RCC 7860 (cell line): ENCODE measurements around the gene SLC26A5.

Source experiments
- DNase-seq: peaks from one replicate; pipeline ENCODE4 v3.0.0-alpha.2; 2015; ENCODE audit warnings: low spot score
- FAIRE-seq: peaks from 2 replicates; lab custom pipeline; 2012; peaks lifted over from hg19 to GRCh38; lab: Jason Lieb, UNC

Gene SLC26A5

GRCh38 chr7:103348452-103348851, 97.6 kb downstream of the SLC26A5 start:
- no peak for FAIRE-seq
- no peak for DNase-seq

GRCh38 chr7:103347507-103348267, 98.3 kb downstream of the SLC26A5 start, which contains the start of gene PSMC2:
Gene PSMC2, plus strand, starts transcription at chr7:103347643. Its CDS starts 69 bp downstream, at chr7:103347712.
- peak; percentile 85 for DNase-seq
- peak; percentile 58 for FAIRE-seq

- DNase-seq (no peak), FAIRE-seq (no peak)
Observed at GRCh38 chr7:103346396-103346795, 99.6 kb downstream of the SLC26A5 start.

GRCh38 chr7:103344453-103345149, 101.4 kb downstream of the SLC26A5 start, which contains the start of gene DNAJC2:
Gene DNAJC2, minus strand, starts transcription at chr7:103344767. Its CDS starts 145 bp downstream, at chr7:103344622.
- DNase-seq (peak; percentile 91), FAIRE-seq (peak; percentile 67)

- DNase-seq: no peak
- FAIRE-seq: no peak
Observed at GRCh38 chr7:103343758-103344452, 102.1 kb downstream of the SLC26A5 start.

- DNase-seq: no peak
- no peak for FAIRE-seq
Observed at GRCh38 chr7:103343332-103343731, 102.7 kb downstream of the SLC26A5 start.

- DNase-seq (no peak), FAIRE-seq (no peak)
Observed at GRCh38 chr7:103341466-103341865, 104.5 kb downstream of the SLC26A5 start.

GRCh38 chr7:103338864-103339263, 107.1 kb downstream of the SLC26A5 start:
- FAIRE-seq (no peak), DNase-seq (no peak)

GRCh38 chr7:103336761-103337160, 109.2 kb downstream of the SLC26A5 start:
- DNase-seq: no peak
- no peak for FAIRE-seq

- DNase-seq (no peak), FAIRE-seq (peak; percentile 55)
Observed at GRCh38 chr7:103325744-103326143, 120.3 kb downstream of the SLC26A5 start.
